KBM-7 (cell line): ENCODE measurements around the gene NPHP4.
"Not testable (repeated sequence)": the region's sequence is repeated elsewhere in the genome, so short reads cannot be mapped to it uniquely, and the experiment has no call there.

ENCODE experiments used
- DNase-seq: peaks from one replicate; pipeline ENCODE4 v3.0.0-alpha.2; 2015
- in situ Hi-C: fragments of 300-500 bp; cut with MboI; formaldehyde crosslinking; loops from 2 replicates; pipeline ENCODE4 v1.14.3; 2020; ENCODE audit warnings: low sequenced_read_pairs, low pct_unique_long_range_greater_than_20kb, mixed read lengths

The NPHP4 gene

DNA sequence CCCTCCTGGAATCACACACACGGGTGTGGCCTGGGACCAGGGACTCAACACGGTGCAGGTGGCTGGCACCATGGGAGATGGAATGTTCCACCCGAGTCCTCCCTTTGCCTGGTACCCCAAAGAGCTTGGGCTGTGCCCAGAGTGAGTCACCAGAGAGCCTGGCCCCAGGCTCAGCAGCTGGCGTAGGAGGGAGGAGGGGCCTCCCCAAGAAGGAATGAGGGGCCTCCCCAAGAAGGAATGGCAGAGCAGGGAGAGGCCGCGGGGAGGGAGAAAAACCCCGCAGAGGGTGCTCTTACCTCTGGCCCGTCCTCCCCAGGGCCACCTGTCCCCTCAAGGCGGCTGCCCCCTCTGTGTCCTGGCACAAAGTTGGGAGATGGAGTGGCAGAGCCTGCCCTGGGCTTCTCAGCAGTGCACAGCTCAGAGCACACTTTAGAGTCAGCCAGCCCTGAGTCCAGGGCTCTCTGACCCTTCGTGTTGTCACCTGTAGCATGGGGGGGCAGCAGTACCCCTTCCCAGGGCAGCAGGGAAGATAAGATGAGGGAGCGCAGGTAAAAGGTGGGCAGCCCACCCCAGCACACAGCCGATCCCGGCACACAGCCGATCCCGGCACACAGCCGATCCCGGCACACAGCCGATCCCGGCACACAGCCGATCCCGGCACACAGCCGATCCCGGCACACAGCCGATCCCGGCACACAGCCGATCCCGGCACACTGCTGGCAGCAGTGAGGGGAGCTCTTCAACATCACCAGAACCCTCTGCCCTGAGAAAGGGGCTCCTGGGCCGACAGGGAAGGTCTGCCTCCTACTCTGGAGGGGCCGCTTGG, 33.3 kb upstream of the NPHP4 start:
- in situ Hi-C loops = no loop called here
- no peak for DNase-seq

GRCh38 chr1:6024376-6024775, 32.2 kb upstream of the NPHP4 start:
- no peak for DNase-seq
- in situ Hi-C loops = no loop called here

- no peak for DNase-seq
- in situ Hi-C loops = no loop called here
These were observed 31.1 kb upstream of the NPHP4 start for GRCh38 chr1:6023346-6023745.

GRCh38 chr1:6022193-6022592, 30.0 kb upstream of the NPHP4 start:
- in situ Hi-C loops = no loop called here
- DNase-seq = no peak

GRCh38 chr1:6019166-6019845, 27.1 kb upstream of the NPHP4 start:
- DNase-seq = no peak
- in situ Hi-C loops = no loop called here

- DNase-seq, in situ Hi-C loops: not testable (repeated sequence)
These were observed 25.4 kb upstream of the NPHP4 start for GRCh38 chr1:6017654-6018053.

GRCh38 chr1:6016191-6016865, 24.1 kb upstream of the NPHP4 start:
- in situ Hi-C loops = no loop called here
- DNase-seq = no peak

GRCh38 chr1:6014130-6014999, 22.1 kb upstream of the NPHP4 start:
- no peak for DNase-seq
- in situ Hi-C loops = no loop called here

DNA sequence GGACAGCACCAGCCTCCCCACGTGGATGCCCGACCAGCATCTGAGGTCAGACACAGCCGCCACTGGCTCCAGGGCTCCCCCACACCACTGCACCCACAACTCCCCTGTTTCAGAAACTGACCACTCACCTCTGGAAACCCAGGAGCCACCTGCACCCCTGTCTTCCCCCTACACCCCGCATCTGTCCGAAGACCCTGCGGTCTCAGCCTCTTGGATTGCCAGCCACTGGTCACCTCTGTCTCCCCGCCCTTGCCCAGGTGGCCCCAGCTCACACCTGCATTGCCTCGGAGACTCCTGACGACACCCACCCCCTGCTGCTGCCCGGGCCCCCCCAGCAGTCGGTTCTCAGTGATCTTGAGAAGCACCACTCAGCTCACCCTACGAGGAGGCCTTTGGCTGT, 21.3 kb upstream of the NPHP4 start:
- DNase-seq = no peak
- in situ Hi-C loops = no loop called here

DNA sequence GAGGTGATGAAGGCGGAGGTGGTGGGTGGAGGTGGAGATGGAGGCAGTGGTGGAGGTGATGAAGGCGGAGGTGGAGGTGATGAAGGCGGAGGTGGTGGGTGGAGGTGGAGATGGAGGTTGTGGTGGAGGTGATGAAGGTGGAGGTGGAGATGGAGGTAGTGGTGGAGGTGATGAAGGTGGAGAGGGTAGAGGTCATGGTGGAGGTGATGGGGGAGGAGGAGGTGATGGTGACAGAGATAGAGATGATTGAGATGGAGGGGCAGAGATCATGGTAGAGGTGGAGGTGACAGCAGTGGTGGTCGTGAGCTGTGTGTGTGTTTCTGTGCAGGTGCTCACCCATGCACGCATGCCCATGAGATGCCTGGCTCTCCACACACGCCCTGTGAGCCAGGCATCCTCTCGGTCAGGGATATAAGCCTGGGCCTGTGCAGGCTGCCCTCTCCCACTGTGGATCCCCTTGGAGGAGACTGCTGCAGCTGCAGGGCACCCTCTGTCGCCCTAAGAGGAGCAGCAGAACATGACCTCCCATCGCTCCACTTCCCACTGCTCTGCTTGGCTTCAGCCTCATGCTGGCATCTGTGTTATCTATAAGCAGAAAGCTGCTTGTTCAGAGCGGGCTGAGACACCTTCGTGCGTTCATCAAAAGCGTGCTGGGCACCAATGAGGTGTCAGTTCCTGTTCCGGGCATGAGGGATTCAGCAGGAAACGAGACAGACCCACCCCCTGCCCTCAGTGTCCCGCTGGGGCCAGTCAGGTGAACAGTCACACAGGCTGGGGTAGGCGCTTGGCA, 20.5 kb upstream of the NPHP4 start:
- in situ Hi-C loops = no loop called here
- no peak for DNase-seq

- in situ Hi-C loops = no loop called here
- no peak for DNase-seq
These were observed 19.7 kb upstream of the NPHP4 start for GRCh38 chr1:6011946-6012258.

- in situ Hi-C loops = no loop called here
- DNase-seq = no peak
These were observed 19.1 kb upstream of the NPHP4 start for GRCh38 chr1:6011161-6011945.

GRCh38 chr1:6010554-6010953, 18.3 kb upstream of the NPHP4 start:
- in situ Hi-C loops = no loop called here
- no peak for DNase-seq

DNA sequence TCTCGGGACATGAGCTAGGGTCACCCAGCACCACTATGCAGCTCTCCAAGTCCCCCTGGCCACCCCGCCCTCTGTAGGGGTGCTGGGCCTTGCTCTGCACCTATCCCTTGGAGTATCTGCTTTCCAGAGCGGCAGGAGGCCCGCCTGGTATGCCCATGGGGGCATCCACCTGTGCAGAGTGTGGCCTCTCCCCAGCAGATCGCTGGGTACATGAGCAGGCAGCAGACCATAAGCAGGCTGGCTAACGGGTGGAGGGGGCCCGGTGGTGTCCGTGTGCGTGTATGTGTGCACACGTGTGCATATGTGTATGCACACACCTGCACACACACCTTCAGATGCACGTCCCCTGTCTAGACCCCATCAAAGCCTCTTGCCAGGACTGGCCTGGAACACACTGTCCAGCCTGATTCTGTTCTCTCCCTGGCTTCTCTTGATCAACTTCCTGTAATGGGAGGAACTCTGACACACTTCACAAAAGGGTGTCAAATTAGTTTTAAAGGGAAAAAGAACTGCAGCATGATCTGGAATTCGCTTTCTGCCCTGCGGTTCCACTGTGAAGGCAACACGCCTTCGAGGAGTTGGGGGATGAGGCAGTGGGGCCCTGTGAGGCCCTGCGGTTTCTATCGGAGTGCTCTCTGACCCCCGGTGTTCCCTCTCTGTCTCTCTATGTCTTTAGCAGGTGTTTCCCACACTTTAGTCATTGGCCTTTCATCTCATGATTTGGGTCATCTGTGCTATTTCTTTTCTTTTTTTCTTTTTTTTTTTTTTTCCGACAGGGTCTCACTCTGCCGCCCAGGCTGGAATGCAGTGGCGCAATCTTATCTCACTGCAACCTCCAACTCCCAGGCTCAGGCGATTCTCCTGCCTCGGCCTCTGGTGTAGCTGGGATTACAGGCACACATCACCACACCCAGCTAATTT, 17.2 kb upstream of the NPHP4 start:
- no peak for DNase-seq
- in situ Hi-C loops = no loop called here

DNA sequence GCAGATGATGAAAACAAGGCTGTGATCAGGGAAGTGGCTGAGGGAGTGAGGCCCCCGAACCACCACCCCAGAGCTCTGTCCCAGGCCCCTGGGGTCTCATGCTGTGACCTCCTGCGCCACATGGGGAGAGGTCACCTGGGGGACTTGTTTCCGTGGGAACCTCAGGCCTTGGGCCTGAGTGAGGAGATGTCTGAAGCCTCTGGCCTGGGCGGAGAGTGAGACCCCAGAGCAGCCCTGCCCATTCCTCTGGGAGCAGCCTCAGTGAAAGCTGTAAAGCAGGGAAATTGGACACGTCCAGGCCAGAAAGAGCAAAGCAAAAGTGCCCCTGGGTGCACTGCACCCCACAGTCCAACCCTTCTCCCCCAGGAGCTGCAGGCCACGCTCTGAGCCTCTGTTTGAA, 16.5 kb upstream of the NPHP4 start:
- in situ Hi-C loops = no loop called here
- no peak for DNase-seq

DNA sequence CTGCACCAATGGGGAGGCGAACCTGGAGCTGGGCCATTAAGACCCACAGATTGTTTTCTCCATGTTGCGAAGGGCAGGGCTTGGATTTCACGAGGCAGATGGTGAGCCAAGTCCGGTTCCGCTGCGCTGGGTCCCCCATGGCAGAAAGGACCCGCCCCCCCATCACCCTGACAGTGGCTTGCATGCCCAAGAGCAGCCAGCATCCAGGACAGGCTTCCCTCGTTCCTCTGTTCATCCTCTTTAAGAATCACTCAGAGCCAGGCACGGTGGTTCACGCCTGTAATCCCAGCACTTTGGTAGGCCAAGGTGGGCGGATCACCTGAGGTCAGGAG, 15.8 kb upstream of the NPHP4 start:
- in situ Hi-C loops = no loop called here
- no peak for DNase-seq
